Heart right ventricle (tissue), 16 donors: ENCODE measurements around the gene FTO. TPM values are rescaled to one million over a fixed set of nuclear protein-coding genes. Genes with fewer than 3 reads are reported as not detected.
"Not testable (repeated sequence)": the region's sequence is repeated elsewhere in the genome, so short reads cannot be mapped to it uniquely, and the experiment has no call there.

Source experiments
- ATAC-seq, 8 donors: fragments of 200-7000 bp; cut with Tn5 transposase; one replicate each; pipeline ENCODE4 v1.9.1; 2020; ENCODE audit warnings: mild to moderate bottlenecking in 8 of 8, moderate library complexity in 8 of 8, moderate number of reproducible peaks in 1 of 8
- DNase-seq, 2 donors: peaks; one replicate each; pipeline ENCODE4 v3.0.0-alpha.2; 2020
- H3K27ac ChIP-seq, 10 donors: fragments of 200-600 bp; sonication (generic) in 2 of 10; one replicate each; pipeline versions ENCODE4 v1.5.0 to v1.8.0; 2020 to 2022; ENCODE audit warnings: mild to moderate bottlenecking in 3 of 10
- H3K27me3 ChIP-seq, 7 donors: fragments of 200-600 bp; one replicate each; pipeline ENCODE4 v1.8.0; 2021 to 2022; ENCODE audit warnings: mild to moderate bottlenecking in 2 of 7
- H3K36me3 ChIP-seq, 9 donors: fragments of 200-600 bp; sonication (generic) in 1 of 9; one replicate each; pipeline versions ENCODE4 v1.5.0 to v1.8.0; 2020 to 2022; ENCODE audit warnings: mild to moderate bottlenecking in 2 of 9
- H3K4me1 ChIP-seq, 9 donors: fragments of 200-600 bp; sonication (generic) in 1 of 9; one replicate each; pipeline versions ENCODE4 v1.5.0 to v1.8.0; 2020 to 2022; ENCODE audit warnings: mild to moderate bottlenecking in 4 of 9
- H3K4me3 ChIP-seq, 10 donors: fragments of 200-600 bp; sonication (generic) in 2 of 10; one replicate each; pipeline versions ENCODE4 v1.5.0 to v1.8.0; 2020 to 2022; ENCODE audit warnings: mild to moderate bottlenecking in 7 of 10, moderate library complexity in 2 of 10
- H3K9me3 ChIP-seq, 11 donors: fragments of 200-600 bp in 10 of 11; sonication (generic) in 2 of 11; one replicate each; pipeline versions ENCODE4 v1.5.0 to v1.8.0; 2013 to 2022; ENCODE audit warnings: mild to moderate bottlenecking in 2 of 11, control low read depth in 1 of 11, moderate library complexity in 1 of 11
- CTCF ChIP-seq, 9 donors: fragments of 200-600 bp; sonication (generic) in 2 of 9; IDR thresholded peaks; one replicate each; pipeline versions ENCODE4 v1.5.0 to v1.8.0; 2021 to 2022; ENCODE audit warnings: antibody characterized with exemption in 9 of 9, mild to moderate bottlenecking in 5 of 9, moderate library complexity in 1 of 9
- WGBS, 2 donors: extraction: QIAGEN DNeasy Blood & Tissue Kit; methylation state at CpG; one replicate each; pipeline ENCODE4 v1.1.7; 2013; ENCODE audit warnings: inconsistent platforms in 1 of 2; 5-methylcytosine and 5-hydroxymethylcytosine counted together
- intact Hi-C, 10 donors: fragments of 100-400 bp; cut with DNase I; formaldehyde crosslinking; loops; one replicate each; pipeline versions ENCODE4 v1.11.1 to v1.14.2; 2022
- polyA plus RNA-seq, 2 donors: library from polyadenylated mRNA; stranded (reverse); fragments of 200-250 nt; gene quantifications; one replicate each; pipeline ENCODE4 v1.2.3, GENCODE V29; 2013
- total RNA-seq, 10 donors: library from RNA; stranded (reverse); fragmentation: NEBNext Ultra II Directional in 3 of 10; extraction: Animal tissue kit (Norgen Biotek cat#: 25700) in 3 of 10; gene quantifications; one replicate each; pipeline versions ENCODE4 v1.2.1 to v1.2.4, GENCODE V29; 2021 to 2023
- donor health status: Arrhythmogenic right ventricular cardiomyopathy.
- donor health status: ischemic (EF 13 %, LVEDD 7.1; RV severe dilation, severe dysfunction).
- donor health status: healthy with polysubstance abuse.
- donor health status: DM: no; HTN: yes; CAD: no.
- donor health status: DM: no; HTN: no; CAD: no.
- donor health status: ischemic (EF 25% LVEDD 6.9; RV normal size, moderate dysfunction).
- donor health status: ischemic (EF 25% LVEDD 5.7; RV mildly dilated, moderate dysfunction).
- donor health status: healthy.
- donor health status: DM: yes; HTN: yes; CAD: no.
- donor health status: Ischemic cardiomyopathy.
- donor health status: ischemic (EF 35%, LVEDD 5.7; RV mildly dilated, moderate dysfunction).
- donor health status: nonischemic (EF 11% LVEDD 7.7; RV severe dilation, severe dysfunction).
- donor health status: DM: yes; HTN: yes; CAD: no.
- donor health status: PGD.
- donor health status: ischemic (EF 29% LVEDD 5.4; RV normal size, mild dysfunction).
- donor health status: nonischemic (EF 23%, LVEDD 6.1; RV moderate dilation, normal function).

FTO gene
- total and polyA plus RNA-seq, 12 donors, result 8.5 to 103 (median 90.0) TPM

- Histone ChIP-seq H3K27ac (peak overlapping the region in 5 of 10 donors; percentile 25 to 63 (median 48)), H3K27me3 (peaks cover 0 to 30% (median 4%) of the 10 kb centered on the region in 7 donors), H3K4me3 (no peak overlapping the region), H3K4me1 (peaks cover 0 to 15% (median 0%) of the 10 kb centered on the region in 9 donors), H3K36me3 (no peaks in the 10 kb centered on the region), H3K9me3 (no peaks in the 10 kb centered on the region)
- DNase-seq (no peak), ATAC-seq (peak in 4 of 8 donors; percentile 22 to 62 (median 48))
- 55 to 64% methylated on average over 11 of the region's 11 CpGs for WGBS, 2 donors
- TF ChIP-seq CTCF (IDR thresholded peaks at IDR 0.05), result no peak
- intact Hi-C loops, result no loop called here
Observed at GRCh38 chr16:54177862-54178477, 474.0 kb downstream of the FTO start.

- peaks cover 0 to 30% (median 4%) of the 10 kb centered on the region in 7 donors for H3K27me3 ChIP-seq
- H3K4me1 ChIP-seq, result peaks cover 0 to 15% (median 0%) of the 10 kb centered on the region in 9 donors
- H3K4me3 ChIP-seq, result no peak overlapping the region
- no peaks in the 10 kb centered on the region for H3K36me3 ChIP-seq
- ATAC-seq (peak in 7 of 8 donors; percentile 50 to 88 (median 76)), DNase-seq (peak in 1 of 2 donors; percentile 26)
- H3K9me3 ChIP-seq, result no peaks in the 10 kb centered on the region
- peak overlapping the region in 5 of 10 donors; percentile 25 to 63 (median 48) for H3K27ac ChIP-seq
- WGBS, 2 donors, result 25 to 38% methylated on average over 7 of the region's 7 CpGs
- no peak for TF ChIP-seq CTCF (IDR thresholded peaks at IDR 0.05)
- intact Hi-C loops, result no loop called here
Observed at GRCh38 chr16:54178478-54178976, 474.6 kb downstream of the FTO start.

- H3K27ac ChIP-seq, result no peak overlapping the region
- H3K27me3 ChIP-seq, result peaks cover 0 to 19% (median 0%) of the 10 kb centered on the region in 7 donors
- no peaks in the 10 kb centered on the region for H3K9me3 ChIP-seq
- no peaks in the 10 kb centered on the region for H3K36me3 ChIP-seq
- 58 to 96% methylated on average over 3 of the region's 3 CpGs for WGBS, 2 donors
- no peak for ATAC-seq
- intact Hi-C loops, result no loop called here
- DNase-seq, result no peak
- no peak overlapping the region for H3K4me3 ChIP-seq
- no peak for TF ChIP-seq CTCF (IDR thresholded peaks at IDR 0.05)
- H3K4me1 ChIP-seq, result peaks cover 0 to 15% (median 0%) of the 10 kb centered on the region in 9 donors
Observed at GRCh38 chr16:54180421-54181359, 476.7 kb downstream of the FTO start.

GRCh38 chr16:54181683-54182329 is 477.9 kb downstream of the FTO start:
- H3K9me3 ChIP-seq, intact Hi-C loops, H3K27ac ChIP-seq, DNase-seq, H3K27me3 ChIP-seq, H3K4me3 ChIP-seq, H3K36me3 ChIP-seq, ATAC-seq: not testable (repeated sequence)
- H3K4me1 ChIP-seq, result peaks cover 0 to 15% (median 0%) of the 10 kb centered on the region in 9 donors
- WGBS, 2 donors, result 91 to 96% methylated on average over 10 of the region's 10 CpGs
